ENCODE measurements around the gene RAB24.

DNA sequence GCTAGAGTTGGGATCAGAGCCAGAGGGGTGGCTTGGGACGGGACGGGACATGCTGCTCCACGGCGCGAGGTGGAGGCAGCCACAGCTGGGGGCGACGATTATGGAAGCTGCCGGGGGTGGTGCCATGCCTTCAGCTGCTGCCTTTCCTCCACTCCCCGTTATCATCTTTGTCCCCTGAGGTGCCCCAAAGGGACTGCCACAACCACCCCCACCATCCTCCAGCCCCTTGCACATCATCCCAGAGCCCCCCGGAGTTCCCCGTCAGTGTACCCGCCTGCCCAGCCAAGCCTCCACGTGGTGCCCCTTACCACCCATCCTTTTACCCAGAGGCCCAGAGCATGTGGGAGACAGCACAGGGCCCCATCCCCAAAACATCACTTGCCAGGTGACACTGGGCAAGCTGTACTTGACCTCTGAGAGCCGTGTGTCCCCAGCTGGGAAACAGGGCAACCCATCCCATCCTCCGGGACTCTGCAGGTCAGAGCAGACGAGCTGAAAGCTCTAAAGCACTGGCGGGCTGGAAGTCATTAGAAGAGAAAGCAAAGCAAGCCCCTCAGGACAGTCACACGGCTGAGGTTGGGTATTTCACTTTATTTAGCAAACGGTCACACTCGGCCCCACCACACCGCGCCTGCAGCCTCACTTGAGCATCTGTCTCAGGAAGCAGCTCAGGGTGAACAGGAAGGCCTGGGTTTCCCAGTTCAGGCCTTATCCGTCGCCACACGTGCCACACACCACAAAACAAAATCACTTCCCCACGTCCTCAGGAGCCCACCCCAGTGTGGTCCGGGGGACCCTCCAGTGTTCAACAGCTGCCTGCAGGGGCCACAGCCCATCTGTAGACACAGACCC is 27.7 kb upstream of the RAB24 start:
- TF ChIP-seq, protein P1, sequence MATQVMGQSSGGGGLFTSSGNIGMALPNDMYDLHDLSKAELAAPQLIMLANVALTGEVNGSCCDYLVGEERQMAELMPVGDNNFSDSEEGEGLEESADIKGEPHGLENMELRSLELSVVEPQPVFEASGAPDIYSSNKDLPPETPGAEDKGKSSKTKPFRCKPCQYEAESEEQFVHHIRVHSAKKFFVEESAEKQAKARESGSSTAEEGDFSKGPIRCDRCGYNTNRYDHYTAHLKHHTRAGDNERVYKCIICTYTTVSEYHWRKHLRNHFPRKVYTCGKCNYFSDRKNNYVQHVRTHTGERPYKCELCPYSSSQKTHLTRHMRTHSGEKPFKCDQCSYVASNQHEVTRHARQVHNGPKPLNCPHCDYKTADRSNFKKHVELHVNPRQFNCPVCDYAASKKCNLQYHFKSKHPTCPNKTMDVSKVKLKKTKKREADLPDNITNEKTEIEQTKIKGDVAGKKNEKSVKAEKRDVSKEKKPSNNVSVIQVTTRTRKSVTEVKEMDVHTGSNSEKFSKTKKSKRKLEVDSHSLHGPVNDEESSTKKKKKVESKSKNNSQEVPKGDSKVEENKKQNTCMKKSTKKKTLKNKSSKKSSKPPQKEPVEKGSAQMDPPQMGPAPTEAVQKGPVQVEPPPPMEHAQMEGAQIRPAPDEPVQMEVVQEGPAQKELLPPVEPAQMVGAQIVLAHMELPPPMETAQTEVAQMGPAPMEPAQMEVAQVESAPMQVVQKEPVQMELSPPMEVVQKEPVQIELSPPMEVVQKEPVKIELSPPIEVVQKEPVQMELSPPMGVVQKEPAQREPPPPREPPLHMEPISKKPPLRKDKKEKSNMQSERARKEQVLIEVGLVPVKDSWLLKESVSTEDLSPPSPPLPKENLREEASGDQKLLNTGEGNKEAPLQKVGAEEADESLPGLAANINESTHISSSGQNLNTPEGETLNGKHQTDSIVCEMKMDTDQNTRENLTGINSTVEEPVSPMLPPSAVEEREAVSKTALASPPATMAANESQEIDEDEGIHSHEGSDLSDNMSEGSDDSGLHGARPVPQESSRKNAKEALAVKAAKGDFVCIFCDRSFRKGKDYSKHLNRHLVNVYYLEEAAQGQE (IDR thresholded peaks at IDR 0.05; ENCODE audit: insufficient read depth in 1 of 2, low read depth in 2 of 2, low read length in 2 of 2): no peak
- TF ChIP-seq FOXP2 (optimal IDR thresholded peaks at IDR 0.05; ENCODE audit: borderline replicate concordance, extremely low read depth, extremely low read length, insufficient read depth) (no peak), POLR2AphosphoS5 (IDR thresholded peaks at IDR 0.05; ENCODE audit: low read depth, low read length) (no peak), TAF1 (IDR thresholded peaks at IDR 0.05; ENCODE audit: borderline replicate concordance, insufficient read depth, low read length) (no peak), SIN3A (IDR thresholded peaks at IDR 0.05; ENCODE audit: borderline replicate concordance, insufficient read depth, low read length) (no peak)

Measured in PFSK-1 (cell line).